Neural progenitor cell (in vitro differentiated cells): ENCODE data around the gene AADAC.

Source experiments
- EZH2 ChIP-seq: fragments of 200-600 bp; sonication (generic); IDR thresholded peaks from 2 replicates; pipeline ENCODE4 v1.6.1; 2017; ENCODE audit warnings: antibody characterized with exemption, mild to moderate bottlenecking, moderate library complexity
- TF ChIP-seq, protein P1 (sequence below): fragments of 200-600 bp; sonication (generic); IDR thresholded peaks from 2 replicates; pipeline ENCODE4 v1.5.1; 2017; ENCODE audit warnings: antibody characterized with exemption, mild to moderate bottlenecking

GRCh38 chr3:151843275-151843674 lies 29.4 kb downstream of the AADAC start:
- TF ChIP-seq, protein P1, sequence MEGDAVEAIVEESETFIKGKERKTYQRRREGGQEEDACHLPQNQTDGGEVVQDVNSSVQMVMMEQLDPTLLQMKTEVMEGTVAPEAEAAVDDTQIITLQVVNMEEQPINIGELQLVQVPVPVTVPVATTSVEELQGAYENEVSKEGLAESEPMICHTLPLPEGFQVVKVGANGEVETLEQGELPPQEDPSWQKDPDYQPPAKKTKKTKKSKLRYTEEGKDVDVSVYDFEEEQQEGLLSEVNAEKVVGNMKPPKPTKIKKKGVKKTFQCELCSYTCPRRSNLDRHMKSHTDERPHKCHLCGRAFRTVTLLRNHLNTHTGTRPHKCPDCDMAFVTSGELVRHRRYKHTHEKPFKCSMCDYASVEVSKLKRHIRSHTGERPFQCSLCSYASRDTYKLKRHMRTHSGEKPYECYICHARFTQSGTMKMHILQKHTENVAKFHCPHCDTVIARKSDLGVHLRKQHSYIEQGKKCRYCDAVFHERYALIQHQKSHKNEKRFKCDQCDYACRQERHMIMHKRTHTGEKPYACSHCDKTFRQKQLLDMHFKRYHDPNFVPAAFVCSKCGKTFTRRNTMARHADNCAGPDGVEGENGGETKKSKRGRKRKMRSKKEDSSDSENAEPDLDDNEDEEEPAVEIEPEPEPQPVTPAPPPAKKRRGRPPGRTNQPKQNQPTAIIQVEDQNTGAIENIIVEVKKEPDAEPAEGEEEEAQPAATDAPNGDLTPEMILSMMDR, result no peak
- no peak for TF ChIP-seq EZH2
